OCI-LY3 (cell line): ENCODE results near the gene TMEFF1.

Experiments used
- H2AFZ ChIP-seq: fragments of 200-600, 300-600 bp; shearing (Covaris generic); 2 replicates; pipeline ENCODE4 v1.6.0; 2014; ENCODE audit warnings: antibody characterized with exemption, low read depth, low read length
- H3K27ac ChIP-seq: fragments of 200-600, 300-600 bp; sonication (generic); 2 replicates; pipeline ENCODE4 v1.5.1; 2014; ENCODE audit warnings: mild to moderate bottlenecking, low read length, moderate library complexity, mixed read lengths
- H3K27me3 ChIP-seq: fragments of 200-600, 300-600 bp; sonication (generic); 2 replicates; pipeline ENCODE4 v1.6.1; 2014; ENCODE audit warnings: low read depth, low read length, mixed read lengths
- H3K36me3 ChIP-seq: fragments of 200-600, 300-600 bp; sonication (generic); replicated peaks from 2 replicates; pipeline ENCODE3; 2014; ENCODE audit warnings: low read depth, low read length, mixed read lengths
- H3K4me1 ChIP-seq: fragments of 300-600, 200-600 bp; sonication (generic); 2 replicates; pipeline ENCODE4 v1.6.1; 2014; ENCODE audit warnings: low read length, mixed read lengths
- H3K4me2 ChIP-seq: fragments of 200-600, 300-600 bp; sonication (generic); 2 replicates; pipeline ENCODE4 v1.6.1; 2014; ENCODE audit warnings: low read length, mixed read lengths
- H3K4me3 ChIP-seq: fragments of 300-600, 200-600 bp; sonication (generic); 2 replicates; pipeline ENCODE4 v1.5.1; 2014; ENCODE audit warnings: antibody characterized with exemption, mild to moderate bottlenecking, low read length, moderate library complexity
- H3K79me2 ChIP-seq: fragments of 300-600, 200-600 bp; shearing (Covaris generic); 2 replicates; pipeline ENCODE4 v1.6.1; 2014; ENCODE audit warnings: mild to moderate bottlenecking, low read length, mixed read lengths
- H3K9ac ChIP-seq: fragments of 300-600, 200-600 bp; shearing (Covaris generic); 2 replicates; pipeline ENCODE4 v1.6.0; 2014; ENCODE audit warnings: mild to moderate bottlenecking, low read length, moderate library complexity
- H3K9me3 ChIP-seq: fragments of 200-600, 300-600 bp; shearing (Covaris generic); 2 replicates; pipeline ENCODE4 v1.6.1; 2014; ENCODE audit warnings: low read length, mixed read lengths; ENCODE audit not compliant: insufficient read depth
- H4K20me1 ChIP-seq: fragments of 200-600, 300-600 bp; sonication (generic); 2 replicates; pipeline ENCODE4 v1.6.1; 2016; ENCODE audit warnings: low read length, mixed read lengths; ENCODE audit not compliant: insufficient read depth
- EZH2phosphoT487 ChIP-seq: fragments of 200-600 bp; shearing (Covaris generic); IDR thresholded peaks from 2 replicates; pipeline ENCODE4 v1.6.1; 2018; ENCODE audit warnings: antibody characterized with exemption, mixed run types, low read depth
- TF ChIP-seq, protein P1 (sequence below): fragments of 200-600, 300-600 bp; sonication (generic); IDR thresholded peaks from 2 replicates; pipeline ENCODE4 v1.5.1; 2014; ENCODE audit warnings: antibody characterized with exemption, low read length, low read depth

The TMEFF1 gene

DNA sequence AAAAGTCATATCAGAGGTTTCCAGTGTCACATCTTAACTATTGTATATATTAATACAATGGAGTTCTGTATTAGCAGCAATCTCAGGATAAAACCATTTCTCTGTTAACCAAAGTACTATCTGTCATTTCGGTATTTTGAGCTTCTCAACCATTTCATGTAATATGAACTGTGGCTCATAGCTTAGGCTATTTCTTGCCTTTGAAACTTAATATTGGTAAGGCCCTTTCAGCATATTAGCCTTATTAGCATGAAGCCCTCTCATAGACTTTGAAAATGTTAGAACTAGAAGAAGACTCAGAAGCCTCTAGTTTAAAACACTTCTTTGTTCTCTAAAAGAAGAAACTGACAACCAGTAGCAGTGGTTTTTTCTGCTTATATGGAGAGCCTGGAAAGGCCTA, 105.7 kb downstream of the TMEFF1 start:
- H3K9ac ChIP-seq: no peak overlapping the region
- H3K79me2 ChIP-seq: no peaks in the 10 kb centered on the region
- no peak overlapping the region for H3K4me2 ChIP-seq
- H3K4me1 ChIP-seq: no peaks in the 10 kb centered on the region
- no peak overlapping the region for H2AFZ ChIP-seq
- no peaks in the 10 kb centered on the region for H3K9me3 ChIP-seq
- no peak overlapping the region for H3K4me3 ChIP-seq
- H3K36me3 ChIP-seq: no peaks in the 10 kb centered on the region
- H3K27ac ChIP-seq: no peak overlapping the region
- no peaks in the 10 kb centered on the region for H4K20me1 ChIP-seq
- no peaks in the 10 kb centered on the region for H3K27me3 ChIP-seq
- no peak for TF ChIP-seq EZH2phosphoT487
- TF ChIP-seq, protein P1, sequence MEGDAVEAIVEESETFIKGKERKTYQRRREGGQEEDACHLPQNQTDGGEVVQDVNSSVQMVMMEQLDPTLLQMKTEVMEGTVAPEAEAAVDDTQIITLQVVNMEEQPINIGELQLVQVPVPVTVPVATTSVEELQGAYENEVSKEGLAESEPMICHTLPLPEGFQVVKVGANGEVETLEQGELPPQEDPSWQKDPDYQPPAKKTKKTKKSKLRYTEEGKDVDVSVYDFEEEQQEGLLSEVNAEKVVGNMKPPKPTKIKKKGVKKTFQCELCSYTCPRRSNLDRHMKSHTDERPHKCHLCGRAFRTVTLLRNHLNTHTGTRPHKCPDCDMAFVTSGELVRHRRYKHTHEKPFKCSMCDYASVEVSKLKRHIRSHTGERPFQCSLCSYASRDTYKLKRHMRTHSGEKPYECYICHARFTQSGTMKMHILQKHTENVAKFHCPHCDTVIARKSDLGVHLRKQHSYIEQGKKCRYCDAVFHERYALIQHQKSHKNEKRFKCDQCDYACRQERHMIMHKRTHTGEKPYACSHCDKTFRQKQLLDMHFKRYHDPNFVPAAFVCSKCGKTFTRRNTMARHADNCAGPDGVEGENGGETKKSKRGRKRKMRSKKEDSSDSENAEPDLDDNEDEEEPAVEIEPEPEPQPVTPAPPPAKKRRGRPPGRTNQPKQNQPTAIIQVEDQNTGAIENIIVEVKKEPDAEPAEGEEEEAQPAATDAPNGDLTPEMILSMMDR: no peak

DNA sequence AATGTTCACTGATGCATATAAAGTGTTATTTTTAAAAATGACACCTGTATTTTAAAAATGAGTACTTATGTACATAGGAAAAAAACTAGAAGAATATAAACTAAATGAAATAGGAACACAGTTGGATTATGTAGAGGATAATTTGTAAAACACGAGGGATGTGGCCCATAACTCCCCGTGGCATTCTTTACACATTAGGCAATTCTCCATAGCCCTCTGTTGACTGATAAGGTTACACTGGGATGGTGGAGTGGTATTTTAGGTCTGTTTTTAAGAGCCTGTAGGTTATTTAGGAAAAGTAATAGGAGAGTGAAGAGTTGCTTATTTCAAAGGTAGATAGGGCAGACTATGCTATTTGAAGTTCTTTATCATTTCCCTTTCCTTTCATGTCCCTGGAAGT, 106.7 kb downstream of the TMEFF1 start:
- Histone ChIP-seq H3K9me3 (no peaks in the 10 kb centered on the region), H3K79me2 (no peaks in the 10 kb centered on the region), H3K4me1 (no peaks in the 10 kb centered on the region), H3K36me3 (no peaks in the 10 kb centered on the region), H3K9ac (no peak overlapping the region), H3K27me3 (no peaks in the 10 kb centered on the region), H3K4me2 (no peak overlapping the region), H3K4me3 (no peak overlapping the region), H2AFZ (no peak overlapping the region), H4K20me1 (no peaks in the 10 kb centered on the region), H3K27ac (no peak overlapping the region)
- TF ChIP-seq, protein P1: no peak
- TF ChIP-seq EZH2phosphoT487: no peak

DNA sequence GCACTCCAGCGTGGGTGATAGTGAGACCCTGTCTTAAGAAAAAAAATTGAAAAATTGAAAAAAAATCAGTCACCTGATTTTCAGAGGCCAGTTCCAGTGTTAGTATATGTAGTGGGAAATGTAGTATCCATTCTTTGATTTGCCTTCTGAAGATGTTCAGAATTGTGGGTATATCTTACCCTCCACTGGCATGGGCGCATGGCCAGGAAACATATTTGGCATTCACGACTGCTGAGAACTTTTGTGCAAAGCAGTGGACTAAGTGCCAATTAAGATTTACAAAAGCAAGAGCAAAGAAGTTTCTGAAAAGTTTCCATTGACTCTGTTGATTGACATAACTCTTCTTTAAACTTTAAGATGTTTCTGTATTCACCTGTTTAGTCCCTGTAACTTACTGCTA, 107.3 kb downstream of the TMEFF1 start:
- no peaks in the 10 kb centered on the region for H3K9me3 ChIP-seq
- H3K27me3 ChIP-seq: no peaks in the 10 kb centered on the region
- no peak for TF ChIP-seq EZH2phosphoT487
- TF ChIP-seq, protein P1: no peak
- no peak overlapping the region for H3K27ac ChIP-seq
- no peaks in the 10 kb centered on the region for H3K4me1 ChIP-seq
- H4K20me1 ChIP-seq: no peaks in the 10 kb centered on the region
- H3K9ac ChIP-seq: no peak overlapping the region
- no peak overlapping the region for H3K4me2 ChIP-seq
- no peak overlapping the region for H3K4me3 ChIP-seq
- no peaks in the 10 kb centered on the region for H3K36me3 ChIP-seq
- H2AFZ ChIP-seq: no peak overlapping the region
- H3K79me2 ChIP-seq: no peaks in the 10 kb centered on the region

DNA sequence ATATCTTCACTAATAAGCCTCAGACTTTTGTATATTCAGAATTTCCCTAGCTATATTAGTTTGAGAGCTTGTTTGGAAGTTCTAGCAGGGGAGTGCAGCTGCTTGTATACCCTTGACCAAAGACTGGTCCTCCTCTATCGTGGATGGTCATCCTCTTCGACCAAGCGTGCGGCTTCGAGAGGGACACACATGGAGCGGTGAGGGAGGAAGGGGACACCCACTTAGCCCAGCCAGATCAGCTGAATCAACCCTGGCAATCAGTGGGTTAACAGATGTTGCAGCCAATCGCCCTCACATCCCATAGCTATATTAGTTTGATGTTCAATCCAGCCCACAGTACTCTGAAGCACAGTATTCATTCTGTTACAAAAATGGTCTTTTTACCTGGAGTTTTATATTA, 108.1 kb downstream of the TMEFF1 start:
- Histone ChIP-seq H4K20me1 (no peaks in the 10 kb centered on the region), H3K36me3 (no peaks in the 10 kb centered on the region), H3K4me2 (no peak overlapping the region), H3K9me3 (no peaks in the 10 kb centered on the region), H3K9ac (no peak overlapping the region), H3K27ac (no peak overlapping the region), H3K79me2 (no peaks in the 10 kb centered on the region), H3K4me1 (no peaks in the 10 kb centered on the region; the same call in 1 of the 2 replicates), H2AFZ (no peak overlapping the region), H3K27me3 (no peaks in the 10 kb centered on the region), H3K4me3 (no peak overlapping the region)
- TF ChIP-seq EZH2phosphoT487: no peak
- TF ChIP-seq, protein P1: no peak
